Fibroblast of lung (primary cell): Measurements from ENCODE around the gene SGPL1. TPM values are rescaled to one million over a fixed set of nuclear protein-coding genes. Genes with fewer than 3 reads are reported as not detected.

Experiments used
- DNase-seq, 2 donors: peaks; one replicate each; pipeline versions ENCODE4 v3.0.0 to v3.0.0-alpha.2; 2010; ENCODE audit warnings: low read depth in 2 of 2
- H2AFZ ChIP-seq: 2 replicates; pipeline ENCODE4 v1.5.1; 2012; ENCODE audit warnings: low read length, control low read depth, inconsistent platforms
- H3K27ac ChIP-seq: 2 replicates; pipeline ENCODE4 v1.5.1; 2011; ENCODE audit warnings: low read length, control low read depth; ENCODE audit not compliant: insufficient read depth
- H3K27me3 ChIP-seq: 2 replicates; pipeline ENCODE4 v1.5.1; 2011; ENCODE audit warnings: mild to moderate bottlenecking, low read length; ENCODE audit not compliant: control insufficient read depth, insufficient read depth
- H3K36me3 ChIP-seq: 2 replicates; pipeline ENCODE4 v1.5.1; 2011; ENCODE audit warnings: low read length; ENCODE audit not compliant: control insufficient read depth, insufficient read depth
- H3K4me1 ChIP-seq: 2 replicates; pipeline ENCODE4 v1.5.1; 2011; ENCODE audit warnings: low read length; ENCODE audit not compliant: control insufficient read depth, insufficient read depth; ENCODE audit errors: extremely low read depth
- H3K4me2 ChIP-seq: 2 replicates; pipeline ENCODE4 v1.5.1; 2011; ENCODE audit warnings: low read length, control low read depth; ENCODE audit not compliant: insufficient read depth; ENCODE audit errors: extremely low read depth
- H3K4me3 ChIP-seq, 4 experiments: fragments of 200-600 bp in 1 of 4; sonication (generic) in 1 of 4; replicated peaks in 1 of 4; 2 replicates each; pipeline ENCODE4 v1.5.1; 2011 to 2016; ENCODE audit warnings: low read length in 4 of 4, low read depth in 3 of 4, mild to moderate bottlenecking in 3 of 4, control low read depth in 2 of 4, inconsistent platforms in 1 of 4, mixed read lengths in 1 of 4; ENCODE audit not compliant: insufficient read depth in 1 of 4; ENCODE audit errors: control extremely low read depth in 1 of 4
- H3K79me2 ChIP-seq: 2 replicates; pipeline ENCODE4 v1.5.1; 2012; ENCODE audit warnings: mild to moderate bottlenecking, low read length, inconsistent platforms; ENCODE audit not compliant: control insufficient read depth, insufficient read depth
- H3K9ac ChIP-seq: 2 replicates; pipeline ENCODE4 v1.5.1; 2011; ENCODE audit warnings: mild to moderate bottlenecking, low read length, control low read depth; ENCODE audit not compliant: insufficient read depth
- H3K9me3 ChIP-seq: 2 replicates; pipeline ENCODE4 v1.5.1; 2012; ENCODE audit warnings: low read depth, low read length; ENCODE audit not compliant: control insufficient read depth, insufficient read depth
- H4K20me1 ChIP-seq: 2 replicates; pipeline ENCODE4 v1.5.1; 2011; ENCODE audit warnings: low read length; ENCODE audit not compliant: control insufficient read depth, insufficient read depth; ENCODE audit errors: extremely low read depth
- CTCF ChIP-seq, 2 donors: IDR thresholded peaks in 1 of 2; conservative IDR thresholded peaks in 1 of 2; 1 replicate in 1 of 2; 2 replicates in 1 of 2; pipeline ENCODE4 v1.5.1; 2011 to 2012; ENCODE audit warnings: low read length in 2 of 2, control low read depth in 1 of 2, inconsistent platforms in 1 of 2, low read depth in 1 of 2, mild to moderate bottlenecking in 1 of 2
- EZH2 ChIP-seq: IDR thresholded peaks from 2 replicates; pipeline ENCODE4 v1.5.1; 2012; ENCODE audit warnings: low read length, control low read depth, mild to moderate bottlenecking; ENCODE audit errors: missing control alignments
- polyA plus RNA-seq, 2 donors: library from polyadenylated mRNA; depleted of rRNA in 1 of 2; stranded (reverse) in 1 of 2; unstranded in 1 of 2; fragments of >200 nt; gene quantifications; 2 replicates each; pipeline ENCODE4 v1.2.1, GENCODE V29; 2011 to 2012; ENCODE audit warnings: missing spikeins in 1 of 2
- total RNA-seq: library from RNA; depleted of rRNA; stranded (reverse); fragments of >200 nt; gene quantifications from 2 replicates; pipeline ENCODE4 v1.2.1, GENCODE V29; 2014

Gene SGPL1
- total and polyA plus RNA-seq, 2 donors (not counting 1 experiment from before 2014, with no cell fraction given) = 21.2 to 40.3 TPM

- Histone ChIP-seq H4K20me1 (no peaks in the 10 kb centered on the region), H3K27ac (no peak overlapping the region), H3K9ac (no peak overlapping the region), H3K4me1 (no peaks in the 10 kb centered on the region), H3K4me3 (no peak overlapping the region), H3K9me3 (no peaks in the 10 kb centered on the region), H3K36me3 (no peaks in the 10 kb centered on the region), H3K27me3 (peaks cover 8% of the 10 kb centered on the region), H3K4me2 (no peak overlapping the region), H2AFZ (no peak overlapping the region), H3K79me2 (no peaks in the 10 kb centered on the region)
- DNase-seq = no peak
- no peak for TF ChIP-seq CTCF (conservative IDR thresholded peaks at IDR 0.05 in 1 of 2, IDR thresholded peaks at IDR 0.05 in 1 of 2; ENCODE audit: low read depth in 1 of 2, low read length in 2 of 2)
- no peak for TF ChIP-seq EZH2
Measured at GRCh38 chr10:70906953-70907636, 91.3 kb downstream of the SGPL1 start.

- Histone ChIP-seq H3K9me3 (no peaks in the 10 kb centered on the region), H4K20me1 (no peaks in the 10 kb centered on the region), H3K9ac (no peak overlapping the region), H3K4me3 (no peak overlapping the region), H3K27me3 (peaks cover 8% of the 10 kb centered on the region), H3K4me1 (no peaks in the 10 kb centered on the region), H3K4me2 (no peak overlapping the region), H3K36me3 (no peaks in the 10 kb centered on the region), H3K27ac (no peak overlapping the region), H2AFZ (no peak overlapping the region), H3K79me2 (no peaks in the 10 kb centered on the region)
- TF ChIP-seq EZH2 (no peak), CTCF (conservative IDR thresholded peaks at IDR 0.05 in 1 of 2, IDR thresholded peaks at IDR 0.05 in 1 of 2; ENCODE audit: low read depth in 1 of 2, low read length in 2 of 2) (no peak)
- DNase-seq = no peak
Measured at GRCh38 chr10:70907637-70908405, 92.1 kb downstream of the SGPL1 start.

GRCh38 chr10:70908406-70909296 is 92.9 kb downstream of the SGPL1 start:
- TF ChIP-seq CTCF (conservative IDR thresholded peaks at IDR 0.05 in 1 of 2, IDR thresholded peaks at IDR 0.05 in 1 of 2; ENCODE audit: low read depth in 1 of 2, low read length in 2 of 2) (no peak), EZH2 (no peak)

More at GRCh38 chr10:70908406-70909296, 92.9 kb downstream of the SGPL1 start:
- no peaks in the 10 kb centered on the region for H4K20me1 ChIP-seq
- no peaks in the 10 kb centered on the region for H3K36me3 ChIP-seq
- H3K4me3 ChIP-seq = no peak overlapping the region
- H3K27ac ChIP-seq = no peak overlapping the region
- H3K4me2 ChIP-seq = no peak overlapping the region
- DNase-seq = no peak
- no peaks in the 10 kb centered on the region for H3K79me2 ChIP-seq
- no peak overlapping the region for H3K9ac ChIP-seq
- peaks cover 12% of the 10 kb centered on the region for H3K27me3 ChIP-seq
- H3K4me1 ChIP-seq = no peaks in the 10 kb centered on the region
- no peaks in the 10 kb centered on the region for H3K9me3 ChIP-seq
- H2AFZ ChIP-seq = no peak overlapping the region
